ENCODE measurements around the gene SHROOM2. TPM values are rescaled to one million over a fixed set of nuclear protein-coding genes. Genes with fewer than 3 reads are reported as not detected.

The SHROOM2 gene
- total and polyA plus RNA-seq, 2 of the 4 experiments (the other 2 are of a cell fraction) = 8.1 to 14.2 TPM

DNA sequence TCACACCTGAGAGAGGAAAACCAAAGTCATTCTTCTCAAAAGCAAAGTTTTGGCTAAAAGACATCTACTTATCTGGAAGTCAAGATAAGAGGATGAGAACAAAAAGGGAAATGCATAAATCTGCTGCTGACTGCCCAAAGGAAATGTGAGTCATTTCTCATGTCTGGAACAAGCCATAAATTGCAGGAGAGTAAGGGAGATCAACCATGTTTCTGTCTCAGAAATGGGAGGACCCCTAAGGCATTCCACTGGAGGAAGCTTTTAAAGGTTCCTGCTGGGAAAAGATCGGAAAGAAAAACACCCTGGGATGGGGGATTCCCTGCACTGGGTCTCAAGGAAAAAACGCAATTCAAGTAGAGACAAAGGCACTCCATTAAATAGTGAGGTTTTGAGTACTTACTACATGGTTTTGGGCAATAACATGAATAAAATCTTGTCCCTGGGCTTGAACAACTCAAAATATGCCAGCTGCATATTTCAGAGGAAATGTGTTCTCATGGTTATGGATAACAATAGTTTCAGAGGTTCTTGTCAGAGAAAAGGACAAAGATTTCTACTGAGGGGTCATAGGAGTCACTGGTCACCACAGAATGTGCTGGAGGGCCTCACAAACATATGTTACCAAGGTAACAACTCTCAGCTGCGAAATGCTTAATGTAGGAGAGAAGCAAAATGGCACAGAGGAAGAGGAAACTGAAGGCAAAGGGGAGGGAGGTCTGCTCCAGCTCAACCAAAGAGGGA lies 39.9 kb upstream of the SHROOM2 start:
- Histone ChIP-seq H3K27me3 (ENCODE audit: control insufficient read depth, insufficient read depth, low read length) (no peaks in the 10 kb centered on the region), H4K8ac (ENCODE audit: low read depth in 2 of 2, low read length in 2 of 2) (0 out of 4 replicates have a peak overlapping the region, but pooled peaks of 1 of the 2 experiments have one; percentile 9), H3K23ac (ENCODE audit: low read depth, low read length) (no peak overlapping the region), H4K20me1 (ENCODE audit: insufficient read depth, low read length) (no peaks in the 10 kb centered on the region), H3K79me1 (ENCODE audit: low read depth in 1 of 2, low read length in 2 of 2) (no peaks in the 10 kb centered on the region), H3K4me1 (ENCODE audit: control insufficient read depth, insufficient read depth, low read length) (0 out of 2 replicates have a peak, but pooled peaks cover 2% of the 10 kb centered on the region), H3K9me1 (ENCODE audit: insufficient read depth, low read length) (no peaks in the 10 kb centered on the region), H3K9me3 (ENCODE audit: control insufficient read depth, insufficient read depth, low read length) (no peaks in the 10 kb centered on the region), H2BK15ac (ENCODE audit: low read depth, low read length) (no peak overlapping the region), H3K4me3 (ENCODE audit: insufficient read depth, low read depth, low read length) (no peak overlapping the region), H2BK20ac (ENCODE audit: low read depth, low read length) (no peak overlapping the region), H3K4me2 (ENCODE audit: low read depth, low read length) (no peak overlapping the region), H4K91ac (ENCODE audit: insufficient read depth, low read depth, low read length) (no peak overlapping the region), H3K27ac (ENCODE audit: insufficient read depth, low read length) (no peak overlapping the region), H2AK9ac (replicated peaks; ENCODE audit: low read depth, low read length, poor library complexity) (no peak overlapping the region), H2BK5ac (ENCODE audit: low read depth, low read length, poor library complexity, severe bottlenecking) (no peak overlapping the region), H3K4ac (ENCODE audit: low read depth, low read length) (no peak overlapping the region), H3K14ac (replicated peaks; ENCODE audit: low read depth, low read length) (no peak overlapping the region), H2BK120ac (ENCODE audit: low read depth, low read length) (no peak overlapping the region), H3K9ac (ENCODE audit: low read depth, low read length) (no peak overlapping the region), H3K18ac (ENCODE audit: low read depth, low read length) (no peak overlapping the region), H3K56ac (ENCODE audit: extremely low read depth, insufficient read depth, low read length) (no peak overlapping the region), H3K36me3 (ENCODE audit: control insufficient read depth, insufficient read depth, low read length) (no peaks in the 10 kb centered on the region), H4K5ac (ENCODE audit: low read depth, low read length) (no peak overlapping the region), H2AK5ac (ENCODE audit: low read depth, low read length) (no peak overlapping the region), H2AFZ (replicated peaks; ENCODE audit: low read length, poor library complexity) (no peak overlapping the region)
- no TSS peak for BruUV-seq (replicated peaks)
- POLR2A ChIA-PET (ENCODE audit: unreplicated experiment) = no interaction called here
- CTCF ChIA-PET = no interaction called here
- dilution Hi-C loops (cut with HindIII; ENCODE audit: low sequenced_read_pairs, unreplicated experiment) = no loop called here
- in situ Hi-C loops (cut with MboI; ENCODE audit: low sequenced_read_pairs) = no loop called here
- no peak for TF ChIP-seq CHD1 (IDR thresholded peaks at IDR 0.05; ENCODE audit: low read depth, low read length)
- TF ChIP-seq NFE2L2 (IDR thresholded peaks at IDR 0.05; ENCODE audit: low read depth, low read length) = no peak
- TF ChIP-seq MAZ (IDR thresholded peaks at IDR 0.05; ENCODE audit: borderline replicate concordance, low read depth, low read length) = no peak
- TF ChIP-seq, protein P1, sequence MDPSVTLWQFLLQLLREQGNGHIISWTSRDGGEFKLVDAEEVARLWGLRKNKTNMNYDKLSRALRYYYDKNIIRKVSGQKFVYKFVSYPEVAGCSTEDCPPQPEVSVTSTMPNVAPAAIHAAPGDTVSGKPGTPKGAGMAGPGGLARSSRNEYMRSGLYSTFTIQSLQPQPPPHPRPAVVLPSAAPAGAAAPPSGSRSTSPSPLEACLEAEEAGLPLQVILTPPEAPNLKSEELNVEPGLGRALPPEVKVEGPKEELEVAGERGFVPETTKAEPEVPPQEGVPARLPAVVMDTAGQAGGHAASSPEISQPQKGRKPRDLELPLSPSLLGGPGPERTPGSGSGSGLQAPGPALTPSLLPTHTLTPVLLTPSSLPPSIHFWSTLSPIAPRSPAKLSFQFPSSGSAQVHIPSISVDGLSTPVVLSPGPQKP (IDR thresholded peaks at IDR 0.05; ENCODE audit: borderline replicate concordance, low read depth, low read length) = no peak
- TF ChIP-seq POLR2A (IDR thresholded peaks at IDR 0.05; ENCODE audit: low read depth, low read length) = no peak
- TF ChIP-seq CTCF (conservative IDR thresholded peaks at IDR 0.05; ENCODE audit: low read depth, low read length) = no peak
- TF ChIP-seq RCOR1 (IDR thresholded peaks at IDR 0.05; ENCODE audit: insufficient replicate concordance, low read length) = no peak
- TF ChIP-seq RAD21 (IDR thresholded peaks at IDR 0.05; ENCODE audit: low read length) = no peak
- TF ChIP-seq BHLHE40 (IDR thresholded peaks at IDR 0.05; ENCODE audit: low read depth, low read length) = no peak
- TF ChIP-seq FOS (IDR thresholded peaks at IDR 0.05; ENCODE audit: low read depth, low read length) = no peak
- TF ChIP-seq, protein P2, sequence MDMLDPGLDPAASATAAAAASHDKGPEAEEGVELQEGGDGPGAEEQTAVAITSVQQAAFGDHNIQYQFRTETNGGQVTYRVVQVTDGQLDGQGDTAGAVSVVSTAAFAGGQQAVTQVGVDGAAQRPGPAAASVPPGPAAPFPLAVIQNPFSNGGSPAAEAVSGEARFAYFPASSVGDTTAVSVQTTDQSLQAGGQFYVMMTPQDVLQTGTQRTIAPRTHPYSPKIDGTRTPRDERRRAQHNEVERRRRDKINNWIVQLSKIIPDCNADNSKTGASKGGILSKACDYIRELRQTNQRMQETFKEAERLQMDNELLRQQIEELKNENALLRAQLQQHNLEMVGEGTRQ (IDR thresholded peaks at IDR 0.05; ENCODE audit: low read depth, low read length) = no peak
- no peak for TF ChIP-seq SMC3 (IDR thresholded peaks at IDR 0.05; ENCODE audit: low read depth, low read length)
- TF ChIP-seq CEBPB (IDR thresholded peaks at IDR 0.05; ENCODE audit: low read depth, low read length) = no peak
- TF ChIP-seq RFX5 (IDR thresholded peaks at IDR 0.05; ENCODE audit: low read depth, low read length) = no peak
- TF ChIP-seq MXI1 (IDR thresholded peaks at IDR 0.05; ENCODE audit: borderline replicate concordance, low read depth, low read length) = no peak
- no peak for TF ChIP-seq MAFK (IDR thresholded peaks at IDR 0.05; ENCODE audit: low read depth, low read length)
- DNase-seq (peak; percentile 43), ATAC-seq (ENCODE audit: low read depth) (peak; percentile 14; the same call in 1 of the 2 replicates)
- WGBS, 2 experiments (ENCODE audit: extremely low coverage in 2 of 2, insufficient read length in 1 of 2) = no CpG with 5 or more reads among the region's 3 CpGs
- intact Hi-C loops (cut with micrococcal nuclease) = no loop called here
